Activated CD4-positive, alpha-beta T cell treated with anti-CD3 and anti-CD28 coated beads, Interleukin-10, Interleukin-2, amounts not matched to agents 100 ng/mL and 50 ng/mL, durations not matched to agents 16 hours and 8 hours (primary cell): Measurements from ENCODE around the gene GNMT.
A peak's percentile ranks its signal among the peaks of the same experiment; 100 is the strongest.
"Not testable (repeated sequence)": the region's sequence is repeated elsewhere in the genome, so short reads cannot be mapped to it uniquely, and the experiment has no call there.

Source experiments
- DNase-seq: peaks from one replicate; pipeline ENCODE4 v3.0.0-alpha.2; 2020

The GNMT gene

GRCh38 chr6:42942444-42942843 is 18.1 kb upstream of the GNMT start:
- no peak for DNase-seq

- no peak for DNase-seq
These were observed 12.6 kb upstream of the GNMT start for GRCh38 chr6:42947950-42948349.

GRCh38 chr6:42952389-42952788 is 8.2 kb upstream of the GNMT start:
- no peak for DNase-seq

GRCh38 chr6:42954405-42954804 is 6.1 kb upstream of the GNMT start:
- not testable (repeated sequence) for DNase-seq

- DNase-seq = no peak
These were observed 2.4 kb upstream of the GNMT start for GRCh38 chr6:42958125-42958524.

- no peak for DNase-seq
These were observed 674 bp upstream of the GNMT start for GRCh38 chr6:42959917-42960242.

GRCh38 chr6:42961020-42961470 is 491 bp downstream of the GNMT start:
- no peak for DNase-seq

- no peak for DNase-seq
These were observed 1.5 kb downstream of the GNMT start for GRCh38 chr6:42962096-42962495.

- no peak for DNase-seq
These were observed 2.1 kb downstream of the GNMT start for GRCh38 chr6:42962502-42963178.

- no peak for DNase-seq
These were observed 2.8 kb downstream of the GNMT start for GRCh38 chr6:42963179-42963854.

GRCh38 chr6:42963855-42964605 is 3.5 kb downstream of the GNMT start:
- DNase-seq = peak; percentile 54

GRCh38 chr6:42966571-42966970 is 6.0 kb downstream of the GNMT start:
- DNase-seq = no peak

GRCh38 chr6:42967228-42967627 is 6.7 kb downstream of the GNMT start:
- no peak for DNase-seq

GRCh38 chr6:42968126-42968701 is 7.7 kb downstream of the GNMT start:
- no peak for DNase-seq

- DNase-seq = no peak
These were observed 8.2 kb downstream of the GNMT start for GRCh38 chr6:42968783-42969182.

GRCh38 chr6:42969431-42969830 is 8.9 kb downstream of the GNMT start:
- DNase-seq = no peak

GRCh38 chr6:42969934-42970333 is 9.4 kb downstream of the GNMT start:
- DNase-seq = no peak

GRCh38 chr6:42970871-42971612 is 10.5 kb downstream of the GNMT start:
- DNase-seq = no peak

- DNase-seq = no peak
These were observed 11.3 kb downstream of the GNMT start for GRCh38 chr6:42971746-42972327.

GRCh38 chr6:42973926-42974325 is 13.4 kb downstream of the GNMT start:
- no peak for DNase-seq

- no peak for DNase-seq
These were observed 14.5 kb downstream of the GNMT start for GRCh38 chr6:42974919-42975505.

GRCh38 chr6:42978487-42978838 is 17.9 kb downstream of the GNMT start:
- DNase-seq = peak; percentile 22
